HAP-1 (cell line): Measurements from ENCODE around the gene FAT2.

Source experiments
- DNase-seq, 2 experiments: peaks; one replicate each; pipeline ENCODE4 v3.0.0-alpha.2; 2016 to 2020; ENCODE audit warnings: low spot score in 2 of 2
- H3K27me3 ChIP-seq: fragments of 250-450 bp; sonication (Bioruptor Pico); 2 replicates; pipeline ENCODE4 v1.5.1; 2020; ENCODE audit warnings: low read depth, mild to moderate bottlenecking, moderate library complexity
- H3K36me3 ChIP-seq: fragments of 250-450 bp; sonication (Bioruptor Pico); replicated peaks from 2 replicates; pipeline ENCODE4 v1.5.1; 2020; ENCODE audit warnings: mild to moderate bottlenecking
- H3K4me1 ChIP-seq: fragments of 250-450 bp; sonication (Bioruptor Pico); 2 replicates; pipeline ENCODE4 v1.5.1; 2020; ENCODE audit warnings: mild to moderate bottlenecking
- H3K4me3 ChIP-seq: fragments of 250-450 bp; sonication (Bioruptor Pico); 2 replicates; pipeline ENCODE4 v1.5.1; 2020; ENCODE audit warnings: mild to moderate bottlenecking, moderate library complexity
- H3K9me3 ChIP-seq: fragments of 250-450 bp; sonication (Bioruptor Pico); 2 replicates; pipeline ENCODE4 v1.5.1; 2020; ENCODE audit warnings: mild to moderate bottlenecking, moderate library complexity
- in situ Hi-C: fragments of 300-500 bp; cut with MboI; formaldehyde crosslinking; loops from 3 replicates; pipeline ENCODE4 v1.14.3; 2020; ENCODE audit warnings: low sequenced_read_pairs, inconsistent platforms, mixed read lengths

FAT2 gene

GRCh38 chr5:151622367-151623088, 31.4 kb upstream of the FAT2 start:
- in situ Hi-C loops: no loop called here
- DNase-seq: no peak

GRCh38 chr5:151620461-151620840, 29.3 kb upstream of the FAT2 start:
- H3K9me3 ChIP-seq: no peaks in the 10 kb centered on the region
- DNase-seq: no peak
- H3K4me1 ChIP-seq: no peaks in the 10 kb centered on the region
- peaks cover 22% of the 10 kb centered on the region for H3K27me3 ChIP-seq
- no peak overlapping the region for H3K4me3 ChIP-seq
- no peaks in the 10 kb centered on the region for H3K36me3 ChIP-seq
- in situ Hi-C loops: no loop called here

More at GRCh38 chr5:151622367-151623088, 31.4 kb upstream of the FAT2 start:
- Histone ChIP-seq H3K27me3 (peaks cover 22% of the 10 kb centered on the region), H3K4me1 (no peaks in the 10 kb centered on the region), H3K4me3 (no peak overlapping the region), H3K36me3 (no peaks in the 10 kb centered on the region), H3K9me3 (no peaks in the 10 kb centered on the region)

- in situ Hi-C loops: no loop called here
- no peaks in the 10 kb centered on the region for H3K9me3 ChIP-seq
- H3K4me1 ChIP-seq: no peaks in the 10 kb centered on the region
- H3K27me3 ChIP-seq: peaks cover 22% of the 10 kb centered on the region
- H3K4me3 ChIP-seq: no peak overlapping the region
- H3K36me3 ChIP-seq: no peaks in the 10 kb centered on the region
- DNase-seq: no peak
Measured at GRCh38 chr5:151619812-151620460, 28.8 kb upstream of the FAT2 start.

GRCh38 chr5:151618907-151619306, 27.8 kb upstream of the FAT2 start:
- Histone ChIP-seq H3K27me3 (peaks cover 22% of the 10 kb centered on the region; the same call in 1 of the 2 replicates), H3K9me3 (no peaks in the 10 kb centered on the region)
- in situ Hi-C loops: no loop called here

GRCh38 chr5:151617841-151618710, 26.9 kb upstream of the FAT2 start:
- no peaks in the 10 kb centered on the region for H3K4me1 ChIP-seq
- peaks cover 20% of the 10 kb centered on the region; the same call in 1 of the 2 replicates for H3K27me3 ChIP-seq
- H3K4me3 ChIP-seq: no peak overlapping the region
- DNase-seq: no peak
- in situ Hi-C loops: no loop called here
- no peaks in the 10 kb centered on the region for H3K9me3 ChIP-seq
- no peaks in the 10 kb centered on the region for H3K36me3 ChIP-seq

More at GRCh38 chr5:151618907-151619306, 27.8 kb upstream of the FAT2 start:
- DNase-seq: no peak
- Histone ChIP-seq H3K4me1 (no peaks in the 10 kb centered on the region), H3K36me3 (no peaks in the 10 kb centered on the region), H3K4me3 (no peak overlapping the region)

GRCh38 chr5:151617383-151617840, 26.3 kb upstream of the FAT2 start:
- in situ Hi-C loops: no loop called here
- Histone ChIP-seq H3K4me3 (no peak overlapping the region), H3K4me1 (no peaks in the 10 kb centered on the region), H3K9me3 (no peaks in the 10 kb centered on the region), H3K27me3 (peaks cover 16% of the 10 kb centered on the region; the same call in 1 of the 2 replicates), H3K36me3 (no peaks in the 10 kb centered on the region)
- no peak for DNase-seq

GRCh38 chr5:151615431-151615830, 24.3 kb upstream of the FAT2 start:
- DNase-seq: no peak
- H3K36me3 ChIP-seq: no peaks in the 10 kb centered on the region

GRCh38 chr5:151614565-151614964, 23.4 kb upstream of the FAT2 start:
- H3K27me3 ChIP-seq: peaks cover 4% of the 10 kb centered on the region; the same call in 1 of the 2 replicates
- DNase-seq: no peak
- H3K36me3 ChIP-seq: no peaks in the 10 kb centered on the region
- H3K4me1 ChIP-seq: no peaks in the 10 kb centered on the region
- no peaks in the 10 kb centered on the region for H3K9me3 ChIP-seq
- in situ Hi-C loops: no loop called here
- no peak overlapping the region for H3K4me3 ChIP-seq

More at GRCh38 chr5:151615431-151615830, 24.3 kb upstream of the FAT2 start:
- no peak overlapping the region for H3K4me3 ChIP-seq
- peaks cover 6% of the 10 kb centered on the region; the same call in 1 of the 2 replicates for H3K27me3 ChIP-seq
- no peaks in the 10 kb centered on the region for H3K4me1 ChIP-seq
- no peaks in the 10 kb centered on the region for H3K9me3 ChIP-seq
- in situ Hi-C loops: no loop called here

- H3K4me1 ChIP-seq: no peaks in the 10 kb centered on the region
- H3K9me3 ChIP-seq: no peaks in the 10 kb centered on the region
- in situ Hi-C loops: no loop called here
- no peaks in the 10 kb centered on the region for H3K36me3 ChIP-seq
- no peak for DNase-seq
- peaks cover 4% of the 10 kb centered on the region; the same call in 1 of the 2 replicates for H3K27me3 ChIP-seq
- no peak overlapping the region for H3K4me3 ChIP-seq
Measured at GRCh38 chr5:151612689-151613427, 21.7 kb upstream of the FAT2 start.

- no peaks in the 10 kb centered on the region for H3K4me1 ChIP-seq
- H3K36me3 ChIP-seq: no peaks in the 10 kb centered on the region
- in situ Hi-C loops: no loop called here
- H3K27me3 ChIP-seq: peaks cover 4% of the 10 kb centered on the region; the same call in 1 of the 2 replicates
- H3K9me3 ChIP-seq: no peaks in the 10 kb centered on the region
- no peak for DNase-seq
- H3K4me3 ChIP-seq: no peak overlapping the region
Measured at GRCh38 chr5:151611127-151611775, 20.1 kb upstream of the FAT2 start.

GRCh38 chr5:151608522-151608921, 17.4 kb upstream of the FAT2 start:
- in situ Hi-C loops: no loop called here
- Histone ChIP-seq H3K27me3 (peaks cover 4% of the 10 kb centered on the region; the same call in 1 of the 2 replicates), H3K4me1 (no peaks in the 10 kb centered on the region), H3K36me3 (no peaks in the 10 kb centered on the region), H3K4me3 (no peak overlapping the region), H3K9me3 (no peaks in the 10 kb centered on the region)
- DNase-seq: no peak

- DNase-seq: no peak
- Histone ChIP-seq H3K4me1 (no peaks in the 10 kb centered on the region), H3K9me3 (no peaks in the 10 kb centered on the region), H3K27me3 (peaks cover 4% of the 10 kb centered on the region; the same call in 1 of the 2 replicates), H3K36me3 (no peaks in the 10 kb centered on the region), H3K4me3 (no peak overlapping the region)
- in situ Hi-C loops: no loop called here
Measured at GRCh38 chr5:151607304-151607703, 16.2 kb upstream of the FAT2 start.

GRCh38 chr5:151605559-151605958, 14.4 kb upstream of the FAT2 start:
- no peaks in the 10 kb centered on the region for H3K27me3 ChIP-seq
- DNase-seq: no peak
- no peaks in the 10 kb centered on the region for H3K36me3 ChIP-seq
- no peaks in the 10 kb centered on the region for H3K4me1 ChIP-seq
- no peaks in the 10 kb centered on the region for H3K9me3 ChIP-seq
- H3K4me3 ChIP-seq: no peak overlapping the region
- in situ Hi-C loops: no loop called here
